Measurements from ENCODE around the gene SLC26A11. TPM values are rescaled to one million over a fixed set of nuclear protein-coding genes. Genes with fewer than 3 reads are reported as not detected.

The SLC26A11 gene
- total RNA-seq, 1 donor: 12.7 TPM

DNA sequence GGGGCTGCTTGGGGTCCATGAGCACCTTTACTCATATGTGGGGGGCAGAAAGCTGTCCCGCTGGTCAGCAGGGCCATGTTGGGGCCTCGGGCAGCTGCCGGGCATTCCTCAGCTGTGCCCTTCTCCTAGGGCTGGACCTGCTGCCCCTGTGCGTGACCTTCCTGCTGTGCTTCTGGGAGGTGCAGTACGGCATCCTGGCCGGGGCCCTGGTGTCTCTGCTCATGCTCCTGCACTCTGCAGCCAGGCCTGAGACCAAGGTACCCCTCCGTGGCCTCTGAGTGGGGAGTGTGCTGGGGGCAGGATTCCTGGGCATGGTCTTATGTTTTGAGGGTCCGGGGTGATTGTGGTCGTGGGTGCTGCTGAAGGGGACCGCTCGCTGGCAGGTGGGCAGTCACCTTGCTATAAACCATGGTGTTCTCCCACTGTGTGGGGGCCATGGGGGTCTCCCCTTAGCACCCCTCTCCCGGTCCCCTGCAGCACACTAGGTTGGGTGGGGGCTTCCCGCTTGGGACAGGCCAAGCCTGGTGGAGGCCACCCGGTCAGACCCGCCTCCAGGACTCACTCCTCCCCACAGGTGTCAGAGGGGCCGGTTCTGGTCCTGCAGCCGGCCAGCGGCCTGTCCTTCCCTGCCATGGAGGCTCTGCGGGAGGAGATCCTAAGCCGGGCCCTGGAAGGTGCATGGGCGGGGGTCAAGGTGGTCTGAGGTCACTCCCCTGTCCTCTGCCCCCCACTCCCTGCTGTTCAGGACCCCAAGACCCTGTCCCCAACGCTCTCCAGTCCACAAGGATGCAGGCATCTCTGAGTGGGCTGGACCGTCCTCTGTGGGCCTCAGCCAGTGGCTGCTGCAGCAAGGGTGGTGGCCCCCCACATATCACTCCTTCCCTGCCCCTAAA, 28.0 kb downstream of the SLC26A11 start:
- Histone ChIP-seq H3K9me3 (ENCODE audit: low read depth, low read length) (no peaks in the 10 kb centered on the region), H4K20me1 (ENCODE audit: insufficient read depth, low read length) (no peaks in the 10 kb centered on the region), H3K79me2 (ENCODE audit: insufficient read depth, low read length) (no peaks in the 10 kb centered on the region), H2AFZ (ENCODE audit: low read length) (no peak overlapping the region), H3K4me2 (ENCODE audit: insufficient read depth, low read length) (no peak overlapping the region), H3K4me1 (ENCODE audit: insufficient read depth, low read length) (no peaks in the 10 kb centered on the region), H3K27me3 (ENCODE audit: insufficient read depth, low read length) (no peaks in the 10 kb centered on the region), H3K4me3 (ENCODE audit: insufficient read depth, low read length) (no peak overlapping the region), H3K27ac (ENCODE audit: low read depth, low read length) (no peak overlapping the region), H3K36me3 (ENCODE audit: insufficient read depth, low read length) (no peaks in the 10 kb centered on the region)
- DNase-seq (ENCODE audit: insufficient read length, low spot score, missing footprints): peak; percentile 78
- TF ChIP-seq, protein P1, sequence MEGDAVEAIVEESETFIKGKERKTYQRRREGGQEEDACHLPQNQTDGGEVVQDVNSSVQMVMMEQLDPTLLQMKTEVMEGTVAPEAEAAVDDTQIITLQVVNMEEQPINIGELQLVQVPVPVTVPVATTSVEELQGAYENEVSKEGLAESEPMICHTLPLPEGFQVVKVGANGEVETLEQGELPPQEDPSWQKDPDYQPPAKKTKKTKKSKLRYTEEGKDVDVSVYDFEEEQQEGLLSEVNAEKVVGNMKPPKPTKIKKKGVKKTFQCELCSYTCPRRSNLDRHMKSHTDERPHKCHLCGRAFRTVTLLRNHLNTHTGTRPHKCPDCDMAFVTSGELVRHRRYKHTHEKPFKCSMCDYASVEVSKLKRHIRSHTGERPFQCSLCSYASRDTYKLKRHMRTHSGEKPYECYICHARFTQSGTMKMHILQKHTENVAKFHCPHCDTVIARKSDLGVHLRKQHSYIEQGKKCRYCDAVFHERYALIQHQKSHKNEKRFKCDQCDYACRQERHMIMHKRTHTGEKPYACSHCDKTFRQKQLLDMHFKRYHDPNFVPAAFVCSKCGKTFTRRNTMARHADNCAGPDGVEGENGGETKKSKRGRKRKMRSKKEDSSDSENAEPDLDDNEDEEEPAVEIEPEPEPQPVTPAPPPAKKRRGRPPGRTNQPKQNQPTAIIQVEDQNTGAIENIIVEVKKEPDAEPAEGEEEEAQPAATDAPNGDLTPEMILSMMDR (IDR thresholded peaks at IDR 0.05; ENCODE audit: extremely low read depth, low read depth, low read length): no peak

DNA sequence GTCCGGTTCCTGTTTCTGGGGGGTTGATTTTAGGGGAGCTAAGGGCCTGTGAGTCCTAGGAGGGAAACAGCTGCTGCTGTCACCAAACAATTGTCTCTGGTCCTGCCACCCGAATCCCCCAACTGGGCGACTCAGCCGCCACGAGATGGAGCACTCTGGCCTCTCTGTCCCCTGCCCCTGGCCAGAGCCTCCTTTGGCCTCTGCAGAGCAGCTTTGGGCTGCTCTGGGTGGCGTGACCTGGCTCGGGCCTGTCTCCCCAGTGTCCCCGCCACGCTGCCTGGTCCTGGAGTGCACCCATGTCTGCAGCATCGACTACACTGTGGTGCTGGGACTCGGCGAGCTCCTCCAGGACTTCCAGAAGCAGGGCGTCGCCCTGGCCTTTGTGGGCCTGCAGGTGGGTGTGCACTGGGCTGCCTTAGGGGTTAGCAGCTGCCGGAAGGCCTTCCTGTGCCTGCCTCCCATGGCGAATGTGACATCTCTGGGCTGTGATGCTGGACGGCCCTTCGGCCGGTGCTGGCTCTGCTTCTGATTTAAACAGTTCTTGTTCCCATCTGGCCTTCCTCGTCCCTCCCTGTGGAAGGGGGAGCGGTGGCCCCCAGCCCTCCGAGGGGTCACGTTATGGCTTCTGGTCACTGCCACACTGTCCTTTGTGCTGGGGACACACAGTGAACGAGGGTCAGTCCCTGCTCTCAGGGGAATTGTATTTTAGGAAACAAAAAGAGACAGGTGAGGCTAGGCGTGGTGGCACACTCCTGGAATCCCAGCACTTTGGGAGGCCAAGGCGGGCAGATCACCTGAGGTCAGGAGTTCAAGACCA, 28.9 kb downstream of the SLC26A11 start:
- H3K79me2 ChIP-seq (ENCODE audit: insufficient read depth, low read length): no peaks in the 10 kb centered on the region
- no peak overlapping the region for H3K4me2 ChIP-seq (ENCODE audit: insufficient read depth, low read length)
- no peak overlapping the region for H3K27ac ChIP-seq (ENCODE audit: low read depth, low read length)
- TF ChIP-seq, protein P1 (IDR thresholded peaks at IDR 0.05; ENCODE audit: extremely low read depth, low read depth, low read length): no peak
- H3K4me1 ChIP-seq (ENCODE audit: insufficient read depth, low read length): peaks cover under 1% of the 10 kb centered on the region
- no peak overlapping the region for H2AFZ ChIP-seq (ENCODE audit: low read length)
- no peaks in the 10 kb centered on the region for H3K9me3 ChIP-seq (ENCODE audit: low read depth, low read length)
- H4K20me1 ChIP-seq (ENCODE audit: insufficient read depth, low read length): no peaks in the 10 kb centered on the region
- no peaks in the 10 kb centered on the region for H3K27me3 ChIP-seq (ENCODE audit: insufficient read depth, low read length)
- no peaks in the 10 kb centered on the region for H3K36me3 ChIP-seq (ENCODE audit: insufficient read depth, low read length)
- H3K4me3 ChIP-seq (ENCODE audit: insufficient read depth, low read length): no peak overlapping the region
- DNase-seq (ENCODE audit: insufficient read length, low spot score, missing footprints): peak; percentile 50

DNA sequence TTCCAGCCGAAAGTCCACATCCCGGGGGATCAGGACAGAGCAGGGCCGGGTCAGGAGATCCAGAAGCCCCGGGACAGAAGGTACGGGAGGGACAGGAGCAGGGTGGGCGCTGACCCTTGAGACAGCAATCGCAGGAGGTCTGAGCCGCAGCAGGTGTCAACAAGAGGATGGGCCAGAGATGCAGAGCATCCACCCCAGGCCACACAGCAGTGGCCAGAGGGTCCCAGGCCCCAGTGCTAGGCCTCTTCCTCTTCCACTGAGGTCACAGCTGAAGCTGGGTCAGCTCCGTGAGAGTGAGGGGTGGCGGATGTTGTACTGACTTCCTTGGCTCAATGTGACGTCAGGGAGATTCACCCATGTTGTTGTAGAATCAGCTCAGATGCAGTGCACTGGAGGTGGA, 31.7 kb downstream of the SLC26A11 start:
- H3K27ac ChIP-seq (ENCODE audit: low read depth, low read length): no peak overlapping the region
- peaks cover 15% of the 10 kb centered on the region for H3K4me1 ChIP-seq (ENCODE audit: insufficient read depth, low read length)
- no peaks in the 10 kb centered on the region for H3K36me3 ChIP-seq (ENCODE audit: insufficient read depth, low read length)
- no peak overlapping the region for H3K4me2 ChIP-seq (ENCODE audit: insufficient read depth, low read length)
- H3K9me3 ChIP-seq (ENCODE audit: low read depth, low read length): no peaks in the 10 kb centered on the region
- no peaks in the 10 kb centered on the region for H4K20me1 ChIP-seq (ENCODE audit: insufficient read depth, low read length)
- H2AFZ ChIP-seq (ENCODE audit: low read length): no peak overlapping the region
- H3K4me3 ChIP-seq (ENCODE audit: insufficient read depth, low read length): no peak overlapping the region
- no peak for DNase-seq (ENCODE audit: insufficient read length, low spot score, missing footprints)
- TF ChIP-seq, protein P1 (IDR thresholded peaks at IDR 0.05; ENCODE audit: extremely low read depth, low read depth, low read length): no peak
- H3K27me3 ChIP-seq (ENCODE audit: insufficient read depth, low read length): no peaks in the 10 kb centered on the region
- no peaks in the 10 kb centered on the region for H3K79me2 ChIP-seq (ENCODE audit: insufficient read depth, low read length)

DNA sequence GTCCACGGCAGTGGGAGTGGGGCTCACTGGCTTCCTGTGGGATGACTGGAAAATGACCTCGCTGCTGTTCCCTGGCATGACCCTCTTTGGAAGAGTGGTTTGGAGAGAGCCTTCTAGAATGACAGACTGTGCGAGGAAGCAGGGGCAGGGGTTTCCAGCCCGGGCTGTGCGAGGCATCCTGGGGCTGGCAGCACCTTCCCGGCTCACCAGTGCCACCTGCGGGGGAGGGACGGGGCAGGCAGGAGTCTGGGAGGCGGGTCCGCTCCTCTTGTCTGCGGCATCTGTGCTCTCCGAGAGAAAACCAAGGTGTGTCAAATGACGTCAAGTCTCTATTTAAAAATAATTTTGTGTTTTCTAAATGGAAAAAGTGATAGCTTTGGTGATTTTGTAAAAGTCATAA, 32.6 kb downstream of the SLC26A11 start:
- DNase-seq (ENCODE audit: insufficient read length, low spot score, missing footprints): peak; percentile 76
- no peaks in the 10 kb centered on the region for H3K36me3 ChIP-seq (ENCODE audit: insufficient read depth, low read length)
- H3K4me2 ChIP-seq (ENCODE audit: insufficient read depth, low read length): no peak overlapping the region
- H3K27ac ChIP-seq (ENCODE audit: low read depth, low read length): no peak overlapping the region
- no peak overlapping the region for H3K4me3 ChIP-seq (ENCODE audit: insufficient read depth, low read length)
- no peaks in the 10 kb centered on the region for H3K79me2 ChIP-seq (ENCODE audit: insufficient read depth, low read length)
- TF ChIP-seq, protein P1 (IDR thresholded peaks at IDR 0.05; ENCODE audit: extremely low read depth, low read depth, low read length): peak; percentile 12
- no peaks in the 10 kb centered on the region for H4K20me1 ChIP-seq (ENCODE audit: insufficient read depth, low read length)
- peaks cover 15% of the 10 kb centered on the region for H3K4me1 ChIP-seq (ENCODE audit: insufficient read depth, low read length)
- no peaks in the 10 kb centered on the region for H3K27me3 ChIP-seq (ENCODE audit: insufficient read depth, low read length)
- H3K9me3 ChIP-seq (ENCODE audit: low read depth, low read length): no peaks in the 10 kb centered on the region
- H2AFZ ChIP-seq (ENCODE audit: low read length): no peak overlapping the region
